ENCODE results near the gene PNRC1.

Gene PNRC1

GRCh38 chr6:89073014-89073620 lies 7.4 kb upstream of the PNRC1 start:
- Histone ChIP-seq H3K4me3 (replicated peaks; ENCODE audit: low read depth, low read length) (no peak overlapping the region), H3K36me3 (ENCODE audit: control insufficient read depth, insufficient read depth, low read length) (no peaks in the 10 kb centered on the region), H3K27me3 (replicated peaks; ENCODE audit: control insufficient read depth, insufficient read depth, low read length) (no peaks in the 10 kb centered on the region)
- TF ChIP-seq CTCF (IDR thresholded peaks at IDR 0.05; ENCODE audit: insufficient read depth, low read length, poor library complexity, severe bottlenecking) = no peak
- no peak for DNase-seq (ENCODE audit: extremely low read depth, insufficient read length)

GRCh38 chr6:89073840-89074239 lies 6.7 kb upstream of the PNRC1 start:
- Histone ChIP-seq H3K36me3 (ENCODE audit: control insufficient read depth, insufficient read depth, low read length) (no peaks in the 10 kb centered on the region), H3K27me3 (replicated peaks; ENCODE audit: control insufficient read depth, insufficient read depth, low read length) (no peaks in the 10 kb centered on the region), H3K4me3 (replicated peaks; ENCODE audit: low read depth, low read length) (no peak overlapping the region)
- no peak for DNase-seq (ENCODE audit: extremely low read depth, insufficient read length)
- TF ChIP-seq CTCF (IDR thresholded peaks at IDR 0.05; ENCODE audit: insufficient read depth, low read length, poor library complexity, severe bottlenecking) = no peak

- H3K27me3 ChIP-seq (replicated peaks; ENCODE audit: control insufficient read depth, insufficient read depth, low read length) = no peaks in the 10 kb centered on the region
- DNase-seq (ENCODE audit: extremely low read depth, insufficient read length) = peak; percentile 41
- peaks cover 2% of the 10 kb centered on the region; the same call in 1 of the 2 replicates for H3K36me3 ChIP-seq (ENCODE audit: control insufficient read depth, insufficient read depth, low read length)
- TF ChIP-seq CTCF (IDR thresholded peaks at IDR 0.05; ENCODE audit: insufficient read depth, low read length, poor library complexity, severe bottlenecking) = no peak
- H3K4me3 ChIP-seq (replicated peaks; ENCODE audit: low read depth, low read length) = peak overlapping the region; percentile 95
These were observed 878 bp upstream of the PNRC1 start for GRCh38 chr6:89079511-89080234.

GRCh38 chr6:89081129-89081422 lies 525 bp downstream of the PNRC1 start:
- peaks cover 6% of the 10 kb centered on the region for H3K36me3 ChIP-seq (ENCODE audit: control insufficient read depth, insufficient read depth, low read length)
- no peak for TF ChIP-seq CTCF (IDR thresholded peaks at IDR 0.05; ENCODE audit: insufficient read depth, low read length, poor library complexity, severe bottlenecking)
- no peak for DNase-seq (ENCODE audit: extremely low read depth, insufficient read length)
- H3K27me3 ChIP-seq (replicated peaks; ENCODE audit: control insufficient read depth, insufficient read depth, low read length) = no peaks in the 10 kb centered on the region
- H3K4me3 ChIP-seq (replicated peaks; ENCODE audit: low read depth, low read length) = peak overlapping the region; percentile 95

- TF ChIP-seq CTCF (IDR thresholded peaks at IDR 0.05; ENCODE audit: insufficient read depth, low read length, poor library complexity, severe bottlenecking) = no peak
- no peaks in the 10 kb centered on the region for H3K27me3 ChIP-seq (replicated peaks; ENCODE audit: control insufficient read depth, insufficient read depth, low read length)
- peak; percentile 96 for DNase-seq (ENCODE audit: extremely low read depth, insufficient read length)
- H3K36me3 ChIP-seq (ENCODE audit: control insufficient read depth, insufficient read depth, low read length) = peaks cover 6% of the 10 kb centered on the region
- peak overlapping the region; percentile 95 for H3K4me3 ChIP-seq (replicated peaks; ENCODE audit: low read depth, low read length)
These were observed 1.1 kb downstream of the PNRC1 start for GRCh38 chr6:89081423-89082322.

Measured in GM06990 (cell line).